Astrocyte (in vitro differentiated cells and primary cell): Measurements from ENCODE around the gene TTC9B.

ENCODE experiments used
- EZH2 ChIP-seq: IDR thresholded peaks from 2 replicates; pipeline ENCODE4 v1.6.1; 2012; ENCODE audit warnings: mild to moderate bottlenecking, low read length, inconsistent platforms; ENCODE audit not compliant: insufficient read depth
- TF ChIP-seq, protein P1 (sequence below): IDR thresholded peaks from 2 replicates; pipeline ENCODE4 v1.5.1; 2011; ENCODE audit warnings: low read depth, mild to moderate bottlenecking, inconsistent platforms, low read length, moderate library complexity; ENCODE audit not compliant: insufficient read depth

- TF ChIP-seq, protein P1, sequence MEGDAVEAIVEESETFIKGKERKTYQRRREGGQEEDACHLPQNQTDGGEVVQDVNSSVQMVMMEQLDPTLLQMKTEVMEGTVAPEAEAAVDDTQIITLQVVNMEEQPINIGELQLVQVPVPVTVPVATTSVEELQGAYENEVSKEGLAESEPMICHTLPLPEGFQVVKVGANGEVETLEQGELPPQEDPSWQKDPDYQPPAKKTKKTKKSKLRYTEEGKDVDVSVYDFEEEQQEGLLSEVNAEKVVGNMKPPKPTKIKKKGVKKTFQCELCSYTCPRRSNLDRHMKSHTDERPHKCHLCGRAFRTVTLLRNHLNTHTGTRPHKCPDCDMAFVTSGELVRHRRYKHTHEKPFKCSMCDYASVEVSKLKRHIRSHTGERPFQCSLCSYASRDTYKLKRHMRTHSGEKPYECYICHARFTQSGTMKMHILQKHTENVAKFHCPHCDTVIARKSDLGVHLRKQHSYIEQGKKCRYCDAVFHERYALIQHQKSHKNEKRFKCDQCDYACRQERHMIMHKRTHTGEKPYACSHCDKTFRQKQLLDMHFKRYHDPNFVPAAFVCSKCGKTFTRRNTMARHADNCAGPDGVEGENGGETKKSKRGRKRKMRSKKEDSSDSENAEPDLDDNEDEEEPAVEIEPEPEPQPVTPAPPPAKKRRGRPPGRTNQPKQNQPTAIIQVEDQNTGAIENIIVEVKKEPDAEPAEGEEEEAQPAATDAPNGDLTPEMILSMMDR, result no peak
- no peak for TF ChIP-seq EZH2
Measured at GRCh38 chr19:40255619-40256166, 37.5 kb upstream of the TTC9B start.
